ENCODE data around the gene SF3A2. TPM values are rescaled to one million over a fixed set of nuclear protein-coding genes. Genes with fewer than 3 reads are reported as not detected.
"Not testable (repeated sequence)": the region's sequence is repeated elsewhere in the genome, so short reads cannot be mapped to it uniquely, and the experiment has no call there.

The SF3A2 gene
- total RNA-seq, 1 experiment from 2014 or later: 23.7 TPM

DNA sequence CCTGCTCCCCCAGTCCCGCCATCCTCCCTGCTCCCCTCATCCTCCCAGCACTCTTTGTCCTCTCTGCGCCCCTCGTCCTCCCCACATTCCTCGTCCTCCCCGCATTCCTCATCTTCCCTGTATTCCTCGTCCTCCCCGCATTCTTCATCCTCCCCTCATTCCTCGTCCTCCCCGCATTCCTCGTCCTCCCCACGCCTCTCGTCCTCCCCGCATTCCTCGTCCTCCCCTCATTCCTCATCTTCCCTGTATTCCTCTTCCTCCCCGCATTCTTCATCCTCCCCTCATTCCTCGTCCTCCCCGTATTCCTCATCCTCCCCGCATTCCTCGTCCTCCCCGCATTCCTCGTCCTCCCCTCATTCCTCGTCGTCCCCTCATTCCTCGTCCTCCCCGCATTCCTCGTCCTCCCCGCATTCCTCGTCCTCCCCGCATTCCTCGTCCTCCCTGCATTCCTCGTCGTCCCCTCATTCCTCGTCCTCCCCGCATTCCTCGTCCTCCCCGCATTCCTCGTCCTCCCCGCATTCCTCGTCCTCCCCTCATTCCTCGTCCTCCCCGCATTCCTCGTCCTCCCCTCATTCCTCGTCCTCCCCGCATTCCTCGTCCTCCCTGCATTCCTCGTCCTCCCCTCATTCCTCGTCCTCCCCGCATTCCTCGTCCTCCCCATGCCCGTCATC lies 35.9 kb upstream of the SF3A2 start:
- not testable (repeated sequence) for DNase-seq, H3K9me3 ChIP-seq, H3K36me3 ChIP-seq, H3K4me3 ChIP-seq, H3K27me3 ChIP-seq

DNA sequence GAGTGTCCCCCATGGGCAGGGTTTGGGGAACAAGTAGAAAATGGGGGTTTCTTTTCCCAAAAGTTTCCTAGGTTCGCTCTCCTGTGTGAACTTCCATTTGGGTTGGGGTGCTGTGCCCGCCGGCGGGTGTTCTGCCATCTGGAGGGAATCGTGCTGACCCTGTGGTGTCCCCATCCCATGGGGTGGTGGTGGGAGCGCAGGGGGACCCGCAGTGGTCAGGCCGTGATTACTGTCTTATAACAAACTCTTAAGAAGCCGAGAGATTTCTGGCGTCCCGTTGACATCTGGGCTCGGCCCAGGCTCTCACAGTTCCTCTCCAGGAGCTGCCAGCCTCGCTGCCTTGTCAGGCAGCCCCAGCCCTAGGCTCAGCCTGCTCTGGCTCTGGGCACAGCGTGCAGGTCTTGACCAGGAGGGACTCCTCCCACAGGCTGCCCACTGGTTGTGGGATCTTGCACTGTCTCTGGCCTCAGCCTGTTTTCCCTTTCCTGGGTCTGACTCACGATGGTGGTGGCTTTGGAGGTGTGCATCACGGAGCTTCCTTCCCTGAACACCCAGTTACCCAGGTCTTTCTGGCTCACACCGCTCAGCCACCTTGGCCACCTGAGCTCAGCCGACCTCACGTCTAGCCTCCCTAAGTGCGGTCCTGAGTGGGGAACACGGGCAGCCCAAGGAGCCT lies 35.0 kb upstream of the SF3A2 start:
- Histone ChIP-seq H3K27me3 (no peaks in the 10 kb centered on the region), H3K36me3 (no peaks in the 10 kb centered on the region; the same call in 1 of the 2 replicates), H3K4me3 (no peak overlapping the region), H3K9me3 (no peaks in the 10 kb centered on the region)
- no peak for DNase-seq

DNA sequence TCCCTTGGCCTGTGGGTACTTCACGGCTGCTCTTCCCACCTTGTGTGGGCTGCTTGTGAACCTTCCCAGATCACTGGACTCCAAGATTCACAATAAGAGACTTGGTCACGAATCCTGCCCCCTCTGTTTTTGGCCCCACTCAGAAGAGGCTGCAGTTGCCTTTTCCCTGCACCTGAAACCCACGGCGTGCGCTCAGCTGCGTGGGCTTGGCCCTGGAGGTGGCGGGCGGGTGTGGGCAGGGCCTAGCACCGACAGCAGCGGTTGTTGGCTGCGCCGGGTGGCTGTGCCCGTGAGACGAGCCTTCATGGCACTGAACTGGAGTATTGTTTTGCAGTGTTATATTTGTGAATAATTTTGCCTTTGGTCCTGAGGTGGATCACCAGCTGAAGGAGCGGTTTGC lies 34.3 kb upstream of the SF3A2 start:
- H3K36me3 ChIP-seq: no peaks in the 10 kb centered on the region; the same call in 1 of the 2 replicates
- no peaks in the 10 kb centered on the region for H3K9me3 ChIP-seq
- H3K4me3 ChIP-seq: no peak overlapping the region
- no peaks in the 10 kb centered on the region for H3K27me3 ChIP-seq
- no peak for DNase-seq

DNA sequence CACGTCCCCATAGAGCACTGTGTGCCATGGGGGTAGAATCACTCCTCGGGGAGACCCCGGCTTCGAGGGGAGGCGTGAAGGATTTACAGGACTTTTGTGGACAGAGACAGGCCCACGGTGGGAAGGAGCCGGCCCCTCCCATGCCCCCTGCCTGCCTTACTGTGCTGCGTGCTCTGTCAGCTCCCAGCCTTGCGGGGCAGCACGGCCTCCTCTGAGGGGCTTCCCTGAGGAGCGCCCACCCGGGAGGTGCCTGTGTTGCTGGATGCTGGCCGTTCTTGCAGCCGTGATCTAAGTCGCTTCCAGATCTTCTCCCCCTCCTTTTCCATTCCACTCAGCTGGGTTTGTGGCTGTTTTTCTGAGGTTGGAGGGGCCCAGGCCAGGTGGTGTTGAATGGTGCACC lies 29.6 kb upstream of the SF3A2 start:
- DNase-seq: no peak
- no peaks in the 10 kb centered on the region for H3K9me3 ChIP-seq
- no peaks in the 10 kb centered on the region for H3K27me3 ChIP-seq
- peaks cover 2% of the 10 kb centered on the region; the same call in 1 of the 2 replicates for H3K36me3 ChIP-seq
- no peak overlapping the region for H3K4me3 ChIP-seq

DNA sequence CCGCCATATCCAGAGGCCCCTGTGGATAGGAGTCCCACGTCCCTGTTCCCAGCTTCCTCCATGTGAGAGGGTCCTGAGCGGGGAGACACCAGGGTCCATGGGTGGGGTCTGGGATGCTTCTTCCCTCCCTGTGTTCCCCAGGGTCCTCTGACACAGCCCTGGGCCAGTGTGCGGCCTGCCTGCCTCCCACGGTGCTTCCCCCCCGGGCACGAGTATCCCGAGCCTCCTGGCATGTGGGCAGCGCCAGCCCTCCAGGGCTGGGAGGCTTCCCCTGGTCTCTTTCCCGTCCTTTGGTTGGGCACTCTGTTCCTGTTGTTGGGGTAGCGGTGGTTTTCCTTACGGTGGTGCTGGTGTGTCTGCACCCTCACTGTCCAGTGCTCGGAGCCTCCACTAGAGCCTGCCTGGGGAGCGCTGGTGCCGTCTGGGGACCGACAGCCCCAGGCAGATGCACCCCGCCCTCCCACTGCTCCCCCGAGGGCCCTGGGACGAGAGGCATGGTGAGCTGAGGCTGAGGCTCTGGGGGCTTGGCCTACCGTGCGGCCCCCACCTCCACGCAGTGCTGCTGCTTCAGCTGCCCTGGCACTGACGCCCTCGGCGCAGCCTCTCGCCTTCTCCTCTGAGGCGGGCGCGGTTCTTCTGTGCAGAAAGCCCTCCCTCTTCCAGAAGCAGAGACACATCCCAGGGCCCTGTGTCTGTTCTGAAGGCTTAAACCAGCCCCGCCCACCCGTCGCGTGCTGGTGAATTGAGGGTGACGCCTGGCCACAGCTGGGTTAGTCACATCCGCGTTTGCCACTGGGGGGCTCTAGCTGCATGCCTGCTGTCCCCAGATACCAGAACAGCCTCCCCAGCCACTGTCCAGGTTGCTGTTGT lies 28.4 kb upstream of the SF3A2 start:
- Histone ChIP-seq H3K36me3 (peaks cover 2% of the 10 kb centered on the region; the same call in 1 of the 2 replicates), H3K27me3 (no peaks in the 10 kb centered on the region), H3K9me3 (no peaks in the 10 kb centered on the region), H3K4me3 (no peak overlapping the region)
- DNase-seq: no peak

DNA sequence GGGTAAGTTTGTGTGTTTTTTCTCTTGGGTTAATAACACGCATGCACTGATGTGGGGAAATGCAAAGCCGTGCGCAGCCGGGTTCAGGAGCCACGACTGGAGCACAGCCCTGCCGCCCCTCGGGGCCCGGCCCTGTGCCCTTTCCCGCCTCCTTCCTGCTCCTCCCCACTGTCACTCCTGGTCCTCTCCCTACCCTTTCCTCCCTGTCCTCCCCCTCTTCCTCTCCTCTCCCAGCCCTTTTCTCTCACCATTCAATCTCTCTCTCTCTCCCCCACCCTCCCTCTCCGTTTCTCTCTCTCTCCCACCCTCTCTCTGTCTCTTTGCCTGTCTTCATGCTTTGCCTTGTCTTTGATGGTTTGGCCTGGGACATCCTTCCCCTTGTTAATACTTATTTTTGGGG lies 27.6 kb upstream of the SF3A2 start:
- no peak for DNase-seq
- H3K4me3 ChIP-seq: no peak overlapping the region
- no peaks in the 10 kb centered on the region for H3K9me3 ChIP-seq
- peaks cover 2% of the 10 kb centered on the region; the same call in 1 of the 2 replicates for H3K36me3 ChIP-seq
- no peaks in the 10 kb centered on the region for H3K27me3 ChIP-seq

DNA sequence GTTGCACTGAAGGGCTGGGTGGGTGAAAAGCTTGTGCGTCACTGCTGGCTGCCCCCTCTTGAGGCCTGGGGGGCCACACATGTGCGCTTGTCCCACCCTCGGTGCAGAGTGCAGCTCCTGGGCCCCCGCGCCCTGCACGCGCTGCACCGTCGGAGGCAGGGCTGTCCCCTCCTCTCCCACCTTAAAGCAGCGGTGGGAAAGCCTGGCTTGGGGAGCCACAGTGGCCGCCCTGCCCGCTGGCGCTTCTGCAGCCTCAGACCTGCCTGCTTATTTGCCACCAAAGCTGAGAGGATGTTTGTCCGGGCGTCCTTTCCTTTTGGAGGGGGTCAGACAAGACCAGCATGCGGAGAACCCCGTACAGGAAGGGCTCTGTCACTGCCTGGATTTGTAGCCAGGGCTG lies 27.2 kb upstream of the SF3A2 start:
- Histone ChIP-seq H3K36me3 (peaks cover 2% of the 10 kb centered on the region; the same call in 1 of the 2 replicates), H3K9me3 (no peaks in the 10 kb centered on the region), H3K27me3 (no peaks in the 10 kb centered on the region), H3K4me3 (no peak overlapping the region)
- no peak for DNase-seq

DNA sequence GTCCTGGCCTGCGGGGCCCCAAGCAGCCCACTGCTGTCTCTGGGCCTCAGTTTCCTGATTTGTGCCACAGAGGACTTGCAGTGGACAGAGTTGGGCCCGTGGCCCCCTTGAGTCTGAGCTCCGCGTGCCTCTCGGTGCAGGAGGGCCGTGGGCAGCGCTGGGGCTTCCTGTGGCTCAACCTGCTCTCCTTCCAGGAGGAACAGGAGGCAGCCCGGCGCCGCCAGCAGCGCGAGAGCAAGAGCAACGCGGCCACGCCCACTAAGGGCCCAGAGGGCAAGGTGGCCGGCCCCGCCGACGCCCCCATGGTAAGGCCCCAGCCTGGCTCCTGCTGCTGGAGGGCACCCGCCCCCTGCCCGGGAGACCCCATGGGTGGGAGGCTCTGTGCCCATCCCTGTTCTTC lies 26.4 kb upstream of the SF3A2 start:
- no peak for DNase-seq
- H3K36me3 ChIP-seq: peaks cover 2% of the 10 kb centered on the region; the same call in 1 of the 2 replicates
- no peaks in the 10 kb centered on the region for H3K27me3 ChIP-seq
- no peak overlapping the region for H3K4me3 ChIP-seq
- H3K9me3 ChIP-seq: no peaks in the 10 kb centered on the region

DNA sequence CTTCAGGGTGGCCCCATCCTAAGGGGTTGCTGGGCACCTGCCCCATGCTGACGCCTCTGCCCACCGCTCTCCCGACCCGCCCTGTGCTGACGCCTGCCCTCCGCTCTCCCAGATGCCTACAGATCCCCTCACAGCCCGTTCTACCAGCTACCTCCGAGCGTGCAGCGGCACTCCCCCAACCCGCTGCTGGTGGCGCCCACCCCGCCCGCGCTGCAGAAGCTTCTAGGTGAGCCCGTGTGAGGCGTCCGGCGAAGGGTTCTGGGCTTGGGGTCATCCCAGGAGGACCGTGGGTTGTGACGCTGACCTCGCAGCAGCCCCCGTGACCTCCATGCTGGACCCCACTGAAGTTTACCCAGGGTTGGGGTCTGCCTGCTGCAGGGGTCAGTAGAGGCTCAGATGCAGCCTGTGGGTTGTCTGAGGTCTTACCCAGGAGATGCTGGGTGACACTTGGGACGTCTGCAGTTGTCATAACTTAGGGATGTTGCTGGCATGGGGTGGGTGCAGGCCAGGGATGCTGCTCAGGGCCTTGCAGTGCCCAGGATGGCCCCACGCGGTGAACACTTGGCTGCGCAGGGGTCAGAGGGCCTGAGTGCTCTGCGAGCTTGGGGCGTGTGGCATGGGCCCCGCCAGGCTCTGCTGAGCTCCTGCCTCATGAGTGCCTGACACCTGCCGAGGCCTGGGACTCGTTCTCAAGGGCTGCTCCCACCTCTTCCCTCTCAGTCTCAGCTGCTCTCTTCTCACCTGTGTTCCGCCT lies 25.5 kb upstream of the SF3A2 start:
- no peak for DNase-seq
- no peaks in the 10 kb centered on the region for H3K27me3 ChIP-seq
- peaks cover 4% of the 10 kb centered on the region; the same call in 1 of the 2 replicates for H3K36me3 ChIP-seq

DNA sequence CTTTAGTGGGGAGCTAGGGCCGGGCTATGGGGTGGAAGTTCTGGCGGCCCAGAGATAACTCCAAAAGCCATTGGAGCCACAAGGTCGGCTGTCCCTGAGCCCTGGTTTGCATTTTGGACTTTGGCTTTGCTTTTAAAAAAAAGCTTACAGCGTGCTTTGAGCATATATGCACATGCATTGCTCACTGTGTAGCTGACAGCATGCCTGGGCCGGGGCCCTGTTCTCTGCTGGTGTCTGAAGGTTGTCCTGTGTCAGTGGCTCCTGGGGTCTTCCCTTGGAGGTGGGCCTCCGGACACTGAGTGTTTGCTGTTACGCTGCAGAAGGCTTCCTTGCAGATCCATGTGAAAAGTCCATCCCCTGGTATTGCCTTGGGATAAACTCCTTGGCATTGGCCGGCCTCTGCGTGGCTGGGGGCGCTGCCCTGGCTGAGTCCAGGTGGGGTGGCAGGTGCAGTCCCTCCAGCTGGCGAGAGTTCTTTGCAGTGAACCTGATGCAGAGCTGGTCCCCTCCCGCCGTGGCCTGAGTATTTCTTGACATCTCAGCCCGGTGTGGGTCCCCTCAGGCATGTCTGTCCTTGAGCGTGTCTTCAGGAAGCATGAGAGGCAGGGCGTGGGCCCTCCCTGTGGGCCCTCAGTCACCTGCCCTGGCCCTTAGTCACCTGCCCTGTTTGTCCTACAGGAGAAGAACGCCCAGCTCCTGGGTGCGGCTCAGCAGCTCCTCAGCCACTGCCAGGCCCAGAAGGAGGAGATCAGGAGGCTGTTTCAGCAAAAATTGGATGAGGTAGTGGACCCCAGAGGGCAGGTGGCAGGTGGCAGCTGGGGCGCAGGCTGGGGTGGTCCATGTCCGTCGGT lies 23.5 kb upstream of the SF3A2 start:
- peaks cover 2% of the 10 kb centered on the region; the same call in 1 of the 2 replicates for H3K36me3 ChIP-seq
- DNase-seq: no peak
- H3K9me3 ChIP-seq: no peaks in the 10 kb centered on the region
- no peak overlapping the region for H3K4me3 ChIP-seq
- H3K27me3 ChIP-seq: no peaks in the 10 kb centered on the region

More for the DNA sequence above, 25.5 kb upstream of the SF3A2 start:
- no peaks in the 10 kb centered on the region for H3K9me3 ChIP-seq
- no peak overlapping the region for H3K4me3 ChIP-seq

DNA sequence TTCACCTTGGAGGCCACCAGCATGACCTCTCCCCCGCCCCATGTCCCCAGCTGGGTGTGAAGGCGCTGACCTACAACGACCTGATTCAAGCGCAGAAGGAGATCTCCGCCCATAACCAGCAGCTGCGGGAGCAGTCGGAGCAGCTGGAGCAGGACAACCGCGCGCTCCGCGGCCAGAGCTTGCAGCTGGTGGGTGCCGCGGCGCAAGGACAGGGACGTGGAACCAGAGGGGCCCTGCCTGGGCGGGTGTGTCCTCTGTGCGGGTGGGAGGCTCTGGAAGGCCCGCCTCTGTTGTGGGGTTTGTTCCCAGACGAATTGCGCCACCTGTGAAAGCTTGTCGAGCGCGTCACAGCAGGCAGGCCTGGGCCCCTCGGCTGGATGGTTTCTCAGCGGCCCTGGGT lies 22.8 kb upstream of the SF3A2 start:
- Histone ChIP-seq H3K9me3 (no peaks in the 10 kb centered on the region), H3K27me3 (no peaks in the 10 kb centered on the region), H3K4me3 (no peak overlapping the region), H3K36me3 (peaks cover 2% of the 10 kb centered on the region; the same call in 1 of the 2 replicates)
- DNase-seq: no peak

DNA sequence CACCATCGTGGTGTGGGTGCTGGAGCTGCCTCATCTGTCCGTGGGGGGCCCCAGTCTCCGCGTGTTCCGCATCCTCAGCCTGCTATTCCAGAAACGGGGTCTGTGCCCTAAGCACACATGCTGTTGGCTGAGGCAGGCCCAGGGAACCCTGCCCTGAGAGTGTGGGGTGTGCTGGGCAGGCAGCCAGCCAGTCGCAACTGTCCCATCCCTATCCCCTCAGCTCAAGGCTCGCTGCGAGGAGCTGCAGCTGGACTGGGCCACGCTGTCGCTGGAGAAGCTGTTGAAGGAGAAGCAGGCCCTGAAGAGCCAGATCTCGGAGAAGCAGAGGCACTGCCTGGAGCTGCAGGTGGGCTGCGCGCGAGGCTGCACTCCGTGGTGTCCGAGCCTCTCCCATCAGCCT lies 22.4 kb upstream of the SF3A2 start:
- Histone ChIP-seq H3K9me3 (no peaks in the 10 kb centered on the region), H3K27me3 (no peaks in the 10 kb centered on the region), H3K4me3 (no peak overlapping the region), H3K36me3 (peaks cover 2% of the 10 kb centered on the region; the same call in 1 of the 2 replicates)
- DNase-seq: no peak

DNA sequence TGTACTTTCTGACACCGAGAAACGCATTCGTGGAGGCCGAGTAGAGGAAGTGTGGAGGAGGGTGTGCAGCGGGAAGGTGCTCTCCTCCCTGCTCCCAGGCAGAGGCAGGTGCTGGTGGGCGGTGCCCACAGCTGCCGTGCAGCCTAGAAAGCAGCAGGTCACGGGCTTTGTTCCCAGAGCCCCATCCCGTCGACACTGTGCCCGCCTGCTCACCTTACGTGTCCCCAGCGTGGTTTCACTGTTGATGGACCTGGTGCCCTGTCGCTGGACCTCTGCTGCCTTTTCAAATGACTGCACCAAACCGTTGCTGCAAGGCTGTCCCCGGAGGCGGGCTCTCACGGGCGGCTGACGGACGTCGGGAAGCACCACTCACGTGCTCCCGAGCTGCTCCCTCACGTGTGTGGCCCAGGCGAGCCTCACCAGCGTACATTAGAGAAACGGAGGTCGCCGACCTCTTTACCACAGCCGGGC lies 21.3 kb upstream of the SF3A2 start:
- no peak overlapping the region for H3K4me3 ChIP-seq
- H3K9me3 ChIP-seq: no peaks in the 10 kb centered on the region
- DNase-seq: no peak
- H3K36me3 ChIP-seq: peaks cover 2% of the 10 kb centered on the region; the same call in 1 of the 2 replicates
- no peaks in the 10 kb centered on the region for H3K27me3 ChIP-seq

DNA sequence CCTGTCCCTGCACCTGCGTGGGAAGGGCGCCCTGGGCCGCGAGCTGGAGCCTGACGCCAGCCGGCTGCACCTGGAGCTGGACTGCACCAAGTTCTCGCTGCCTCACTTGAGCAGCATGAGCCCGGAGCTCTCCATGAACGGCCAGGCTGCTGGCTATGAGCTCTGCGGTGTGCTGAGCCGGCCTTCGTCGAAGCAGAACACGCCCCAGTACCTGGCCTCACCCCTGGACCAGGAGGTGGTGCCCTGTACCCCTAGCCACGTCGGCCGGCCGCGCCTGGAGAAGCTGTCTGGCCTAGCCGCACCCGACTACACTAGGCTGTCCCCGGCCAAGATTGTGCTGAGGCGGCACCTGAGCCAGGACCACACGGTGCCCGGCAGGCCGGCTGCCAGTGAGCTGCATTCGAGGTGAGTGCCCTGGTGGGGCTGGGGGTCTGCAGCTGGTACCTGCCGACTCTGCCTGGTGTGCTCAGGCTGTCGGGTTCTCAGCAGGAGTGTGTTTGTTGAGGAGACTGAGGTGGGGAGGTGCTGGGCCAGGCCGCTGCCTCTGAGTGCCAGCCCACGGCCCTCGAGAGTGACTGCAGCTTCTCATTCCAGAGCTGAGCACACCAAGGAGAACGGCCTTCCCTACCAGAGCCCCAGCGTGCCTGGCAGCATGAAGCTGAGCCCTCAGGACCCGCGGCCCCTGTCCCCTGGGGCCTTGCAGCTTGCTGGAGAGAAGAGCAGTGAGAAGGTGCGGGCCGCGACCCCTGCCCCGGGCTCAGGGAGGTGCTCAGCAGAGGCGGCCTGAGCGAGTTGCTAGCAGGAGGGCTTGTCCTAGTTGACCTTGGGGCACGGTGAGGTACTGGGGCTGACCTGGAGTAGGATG lies 20.0 kb upstream of the SF3A2 start:
- H3K9me3 ChIP-seq: no peaks in the 10 kb centered on the region
- peaks cover 2% of the 10 kb centered on the region; the same call in 1 of the 2 replicates for H3K36me3 ChIP-seq
- H3K27me3 ChIP-seq: no peaks in the 10 kb centered on the region
- no peak overlapping the region for H3K4me3 ChIP-seq
- DNase-seq: no peak

DNA sequence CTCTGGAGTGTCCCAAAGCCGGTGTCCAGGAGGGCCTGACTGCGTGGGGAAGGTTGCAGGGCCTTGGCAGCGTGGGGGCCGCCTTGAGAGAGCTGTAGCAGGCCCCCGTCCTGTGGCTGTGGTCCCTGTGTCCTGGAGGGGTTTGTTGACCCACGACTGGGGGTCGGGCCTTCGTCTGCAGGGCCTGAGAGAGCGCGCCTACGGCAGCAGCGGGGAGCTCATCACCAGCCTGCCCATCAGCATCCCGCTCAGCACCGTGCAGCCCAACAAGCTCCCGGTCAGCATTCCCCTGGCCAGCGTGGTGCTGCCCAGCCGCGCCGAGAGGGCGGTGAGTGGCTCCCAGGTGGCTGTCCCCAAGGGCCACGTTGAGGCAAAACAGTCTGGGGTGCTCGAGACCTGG lies 19.0 kb upstream of the SF3A2 start:
- H3K36me3 ChIP-seq: peaks cover 5% of the 10 kb centered on the region; the same call in 1 of the 2 replicates
- no peak overlapping the region for H3K4me3 ChIP-seq
- DNase-seq: no peak
- no peaks in the 10 kb centered on the region for H3K9me3 ChIP-seq
- no peaks in the 10 kb centered on the region for H3K27me3 ChIP-seq

Measured in MG63 (cell line).